Right lobe of liver (tissue), 6 donors: Measurements from ENCODE around the gene ROPN1L. TPM values are rescaled to one million over a fixed set of nuclear protein-coding genes. Genes with fewer than 3 reads are reported as not detected.
"Not testable (repeated sequence)": the region's sequence is repeated elsewhere in the genome, so short reads cannot be mapped to it uniquely, and the experiment has no call there.

Experiments
- ATAC-seq, 4 donors: fragments of 200-7000 bp; cut with Tn5 transposase; one replicate each; pipeline ENCODE4 v1.9.1; 2020; ENCODE audit warnings: mild to moderate bottlenecking in 4 of 4, moderate library complexity in 4 of 4
- DNase-seq, 3 donors: peaks; one replicate each; pipeline ENCODE4 v3.0.0-alpha.2; 2020
- H3K27ac ChIP-seq, 3 donors: fragments of 200-600 bp; one replicate each; pipeline ENCODE4 v1.8.0; 2022
- H3K27me3 ChIP-seq, 2 donors: fragments of 200-600 bp; one replicate each; pipeline ENCODE4 v1.8.0; 2022
- H3K36me3 ChIP-seq, 4 donors: fragments of 200-600 bp; sonication (generic) in 1 of 4; one replicate each; pipeline versions ENCODE4 v1.5.1 to v1.8.0; 2017 to 2022; ENCODE audit warnings: control low read depth in 1 of 4
- H3K4me1 ChIP-seq, 4 donors: fragments of 200-600 bp; sonication (generic) in 1 of 4; one replicate each; pipeline versions ENCODE4 v1.5.1 to v1.8.0; 2017 to 2022; ENCODE audit warnings: control low read depth in 1 of 4
- H3K4me3 ChIP-seq, 3 donors: fragments of 200-600 bp; one replicate each; pipeline ENCODE4 v1.8.0; 2022
- H3K9me3 ChIP-seq, 4 donors: fragments of 200-600 bp; sonication (generic) in 1 of 4; one replicate each; pipeline versions ENCODE4 v1.5.1 to v1.8.0; 2017 to 2022; ENCODE audit warnings: control low read depth in 1 of 4
- POLR2A ChIP-seq: fragments of 450-650 bp; IDR thresholded peaks from one replicate; pipeline ENCODE4 v1.6.1; 2017; ENCODE audit warnings: antibody characterized with exemption, mild to moderate bottlenecking
- WGBS: methylation state at CpG from one replicate; pipeline ENCODE4 v1.1.6; 2018; ENCODE audit warnings: low coverage, low lambda C conversion rate; ENCODE audit not compliant: insufficient coverage; ENCODE audit errors: missing lambda C conversion rate; 5-methylcytosine and 5-hydroxymethylcytosine counted together
- intact Hi-C, 2 donors: fragments of 100-400 bp; cut with DNase I; formaldehyde crosslinking; loops; one replicate each; pipeline versions ENCODE4 v1.11.2 to v1.14.1; 2022
- microRNA-seq, 2 donors: library from miRNA; unstranded; fragments of <30 nt; microRNA quantifications; one replicate each; pipeline ENCODE4, GENCODE V29; 2019 to 2020
- small RNA-seq, 2 experiments: library from RNA; depleted of rRNA; stranded (forward); fragments of <200 nt; gene quantifications; one replicate each; pipeline ENCODE3, GENCODE V24; 2016
- total RNA-seq, 6 experiments: library from RNA; depleted of rRNA in 2 of 6; stranded (reverse); fragments of >200 nt in 2 of 6; fragmentation: NEBNext Ultra II Directional in 3 of 6; extraction: Animal tissue kit (Norgen Biotek cat#: 25700) in 3 of 6; gene quantifications; one replicate each; pipeline versions ENCODE4 v1.1.0 to v1.2.4, GENCODE V29; 2016 to 2023
- TF ChIP-seq, protein P1 (sequence below), 4 donors: fragments of 200-600 bp in 3 of 4; fragments of 450-650 bp in 1 of 4; IDR thresholded peaks; one replicate each; pipeline versions ENCODE4 v1.5.1 to v1.8.0; 2016 to 2022; ENCODE audit warnings: antibody characterized with exemption in 4 of 4, mild to moderate bottlenecking in 2 of 4
- donor health status: DM: no; HTN: yes; CAD: no.
- donor health status: DM: no; HTN: no; CAD: no.
- donor health status: DM: no; HTN: no; CAD: no.
- donor health status: DM: no; HTN: yes; CAD: no.
- donor health status: DM: no; HTN: yes; CAD: no.

The ROPN1L gene
- total RNA-seq, 6 experiments from 2014 or later, result 0.24 to 0.83 (median 0.40) TPM; not detected in 2

DNA sequence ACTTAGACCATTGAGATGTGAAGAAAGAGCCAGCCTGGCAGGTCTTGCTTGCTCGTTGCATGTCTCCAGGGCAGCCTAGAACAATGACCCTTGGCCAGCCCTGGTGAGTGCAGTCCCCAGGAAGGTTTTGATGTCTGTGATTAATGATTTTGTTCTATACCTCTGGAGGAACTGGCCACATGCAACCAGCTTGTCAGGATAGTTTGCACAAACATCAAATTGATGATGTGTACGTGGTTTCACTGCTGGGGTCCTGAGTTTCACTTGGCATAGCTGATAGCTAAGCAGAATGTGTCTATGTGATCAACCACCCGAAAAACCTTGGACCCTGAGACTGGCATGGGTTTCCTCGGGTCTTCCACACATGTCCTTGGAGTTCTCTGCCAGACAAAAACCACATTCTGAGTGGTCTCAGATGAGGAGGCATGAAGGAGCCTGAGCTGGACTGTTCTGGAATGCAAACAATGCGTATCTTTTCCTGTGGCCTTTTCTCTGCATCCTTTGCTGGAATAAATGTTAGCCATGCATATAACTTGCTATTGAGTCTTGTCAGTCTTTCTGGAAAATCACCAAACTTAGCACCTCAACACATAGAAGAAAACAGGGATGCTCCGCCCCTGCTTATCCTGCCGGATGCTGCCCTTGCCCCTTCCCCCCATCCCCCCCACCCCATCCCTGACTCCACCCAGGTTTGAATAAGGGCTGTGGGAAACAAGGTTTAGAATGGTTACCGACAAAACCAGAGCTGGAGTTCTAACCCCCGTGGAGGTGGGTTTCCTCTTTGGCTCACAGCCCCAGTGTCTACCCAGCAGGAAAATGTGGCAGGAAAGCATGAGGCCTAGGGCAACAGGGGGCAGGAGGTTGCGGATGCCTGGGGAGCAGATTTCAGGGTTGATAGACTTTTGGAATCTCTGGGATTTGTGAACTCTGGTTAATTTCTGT is 72.1 kb downstream of the ROPN1L start:
- peak in 2 of 4 donors; percentile 37 to 56 for ATAC-seq
- no peaks in the 10 kb centered on the region for H3K36me3 ChIP-seq
- intact Hi-C loops, result no loop called here
- no peaks in the 10 kb centered on the region for H3K9me3 ChIP-seq
- no peaks in the 10 kb centered on the region for H3K4me1 ChIP-seq
- DNase-seq, result no peak
- no peak overlapping the region for H3K27ac ChIP-seq
- no peak overlapping the region for H3K4me3 ChIP-seq
- no peaks in the 10 kb centered on the region for H3K27me3 ChIP-seq
- WGBS, result 38% methylated on average over 10 of the region's 10 CpGs
- TF ChIP-seq POLR2A, result no peak
- TF ChIP-seq, protein P1, sequence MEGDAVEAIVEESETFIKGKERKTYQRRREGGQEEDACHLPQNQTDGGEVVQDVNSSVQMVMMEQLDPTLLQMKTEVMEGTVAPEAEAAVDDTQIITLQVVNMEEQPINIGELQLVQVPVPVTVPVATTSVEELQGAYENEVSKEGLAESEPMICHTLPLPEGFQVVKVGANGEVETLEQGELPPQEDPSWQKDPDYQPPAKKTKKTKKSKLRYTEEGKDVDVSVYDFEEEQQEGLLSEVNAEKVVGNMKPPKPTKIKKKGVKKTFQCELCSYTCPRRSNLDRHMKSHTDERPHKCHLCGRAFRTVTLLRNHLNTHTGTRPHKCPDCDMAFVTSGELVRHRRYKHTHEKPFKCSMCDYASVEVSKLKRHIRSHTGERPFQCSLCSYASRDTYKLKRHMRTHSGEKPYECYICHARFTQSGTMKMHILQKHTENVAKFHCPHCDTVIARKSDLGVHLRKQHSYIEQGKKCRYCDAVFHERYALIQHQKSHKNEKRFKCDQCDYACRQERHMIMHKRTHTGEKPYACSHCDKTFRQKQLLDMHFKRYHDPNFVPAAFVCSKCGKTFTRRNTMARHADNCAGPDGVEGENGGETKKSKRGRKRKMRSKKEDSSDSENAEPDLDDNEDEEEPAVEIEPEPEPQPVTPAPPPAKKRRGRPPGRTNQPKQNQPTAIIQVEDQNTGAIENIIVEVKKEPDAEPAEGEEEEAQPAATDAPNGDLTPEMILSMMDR (IDR thresholded peaks at IDR 0.05), result no peak

DNA sequence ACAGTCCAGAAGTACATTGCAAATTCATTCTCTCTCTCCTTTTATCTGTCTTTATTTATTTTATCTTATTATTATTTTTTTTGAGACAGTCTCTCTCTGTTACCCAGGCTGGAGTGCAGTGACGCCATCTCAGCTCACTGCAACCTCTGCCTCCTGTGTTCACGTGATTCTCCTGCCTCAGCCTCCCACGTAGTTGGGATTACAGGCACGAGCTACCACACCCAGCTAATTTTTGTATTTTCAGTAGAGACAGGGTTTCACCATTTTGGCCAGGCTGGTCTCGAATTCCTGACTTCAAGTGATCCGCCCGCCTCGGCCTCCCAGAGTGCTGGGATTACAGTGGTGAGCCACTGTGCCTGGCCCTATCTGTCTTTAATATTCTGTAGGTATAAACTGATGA is 72.9 kb downstream of the ROPN1L start:
- ATAC-seq, H3K9me3 ChIP-seq, H3K27me3 ChIP-seq, DNase-seq, H3K27ac ChIP-seq, H3K4me1 ChIP-seq, H3K4me3 ChIP-seq, intact Hi-C loops, H3K36me3 ChIP-seq: not testable (repeated sequence)
- 81% methylated on average over 8 of the region's 8 CpGs for WGBS

Small RNAs within 50 kb of the gene (microRNA-seq; reads per million reads assigned to microRNA genes)
- 0 reads per million in 2 donors for gene MIR6131

Small RNAs within 50 kb of the gene (small RNA-seq; reads per million reads assigned to genes)
- 0 reads per million in 2 experiments for gene MIR6131

Other genes starting within 250 kb of the ROPN1L start
- 10 to 100 TPM in 5 of 6 experiments, 1 to 10 TPM in 1; 7.5 to 16.0 (median 14.1) TPM for gene ATPSCKMT, start 192.0 kb upstream of the ROPN1L start, total RNA-seq
- gene CCT5, start 191.6 kb upstream of the ROPN1L start, total RNA-seq, result 100 to 1,000 TPM in 2 of 6 experiments, 10 to 100 TPM in 4; 39.7 to 124 (median 74.8) TPM
- 100 to 1,000 TPM in 3 of 6 experiments, 10 to 100 TPM in 3; 29.4 to 206 (median 97.7) TPM for gene CMBL, start 134.0 kb upstream of the ROPN1L start, total RNA-seq
- gene MARCHF6, start 88.2 kb upstream of the ROPN1L start, total RNA-seq, result 100 to 1,000 TPM in 1 of 6 experiments, 10 to 100 TPM in 5; 44.9 to 106 (median 68.6) TPM
- gene ANKRD33B, start 122.2 kb downstream of the ROPN1L start, total RNA-seq, result 1 to 10 TPM in 1 of 6 experiments, under 1 TPM in 5; 0.16 to 1.3 (median 0.29) TPM